GM23338 (cell line): ENCODE measurements around the gene SLC28A1. TPM values are rescaled to one million over a fixed set of nuclear protein-coding genes. Genes with fewer than 3 reads are reported as not detected.

ENCODE experiments used
- ATAC-seq: fragments of 200-7000 bp; cut with Tn5 transposase; 3 replicates; pipeline ENCODE4 v1.9.1; 2020
- DNase-seq: peaks from one replicate; pipeline ENCODE4 v3.0.0-alpha.2; 2015; ENCODE audit warnings: low spot score
- H2AFZ ChIP-seq: fragments of 200-600 bp; sonication (generic); 2 replicates; pipeline ENCODE4 v1.8.0; 2016; ENCODE audit warnings: antibody characterized with exemption, mild to moderate bottlenecking, moderate library complexity
- H3F3A ChIP-seq: fragments of 200-600 bp; sonication (generic); replicated peaks from 2 replicates; pipeline ENCODE4 v1.8.0; 2017; ENCODE audit warnings: antibody characterized with exemption, mixed run types, low read depth
- H3K27ac ChIP-seq: fragments of 200-600 bp; sonication (generic); 2 replicates; pipeline ENCODE4 v1.6.1; 2016; ENCODE audit warnings: low read depth
- H3K27me3 ChIP-seq: fragments of 200-600 bp; sonication (generic); 2 replicates; pipeline ENCODE4 v1.8.0; 2016; ENCODE audit warnings: mild to moderate bottlenecking, mixed run types, moderate library complexity; ENCODE audit not compliant: insufficient read depth
- H3K36me3 ChIP-seq: fragments of 200-600 bp; sonication (generic); 2 replicates; pipeline ENCODE4 v1.8.0; 2016; ENCODE audit warnings: mild to moderate bottlenecking; ENCODE audit not compliant: insufficient read depth
- H3K4me1 ChIP-seq: fragments of 200-600 bp; sonication (generic); 2 replicates; pipeline ENCODE4 v1.8.0; 2016; ENCODE audit warnings: mild to moderate bottlenecking, moderate library complexity; ENCODE audit not compliant: insufficient read depth
- H3K4me2 ChIP-seq: fragments of 200-600 bp; sonication (generic); 2 replicates; pipeline ENCODE4 v1.7.1; 2017; ENCODE audit warnings: mixed run types
- H3K4me3 ChIP-seq: fragments of 200-600 bp; sonication (generic); 2 replicates; pipeline ENCODE4 v1.6.1; 2016; ENCODE audit warnings: mixed run types
- H3K79me2 ChIP-seq: fragments of 200-600 bp; sonication (generic); replicated peaks from 2 replicates; pipeline ENCODE4 v1.8.0; 2017; ENCODE audit warnings: mild to moderate bottlenecking; ENCODE audit not compliant: insufficient read depth
- H3K9me2 ChIP-seq: fragments of 200-600 bp; sonication (generic); 2 replicates; pipeline ENCODE4 v1.8.0; 2017; ENCODE audit not compliant: insufficient read depth
- H4K20me1 ChIP-seq: fragments of 200-600 bp; sonication (generic); replicated peaks from 2 replicates; pipeline ENCODE4 v1.8.0; 2017; ENCODE audit warnings: mild to moderate bottlenecking; ENCODE audit not compliant: insufficient read depth
- H3K27ac Mint-ChIP-seq: 2 replicates; pipeline ENCODE4 v1.8.0; 2020; ENCODE audit warnings: inconsistent platforms, mild to moderate bottlenecking, moderate library complexity, mixed read lengths
- H3K27me3 Mint-ChIP-seq: 3 replicates; pipeline ENCODE4 v1.8.0; 2022; ENCODE audit warnings: low read depth, mild to moderate bottlenecking, moderate library complexity, mixed read lengths, inconsistent platforms; ENCODE audit not compliant: insufficient read depth, poor library complexity
- H3K36me3 Mint-ChIP-seq: 3 replicates; pipeline ENCODE4 v1.8.0; 2021; ENCODE audit warnings: low read depth, mild to moderate bottlenecking, inconsistent platforms, moderate library complexity, mixed read lengths
- H3K4me1 Mint-ChIP-seq: 3 replicates; pipeline ENCODE4 v1.8.0; 2020; ENCODE audit warnings: mild to moderate bottlenecking, inconsistent platforms, mixed read lengths
- H3K4me3 Mint-ChIP-seq: 3 replicates; pipeline ENCODE4 v1.8.0; 2021; ENCODE audit warnings: moderate library complexity, mild to moderate bottlenecking, inconsistent platforms, mixed read lengths
- H3K9me3 Mint-ChIP-seq: 3 replicates; pipeline ENCODE4 v1.8.0; 2020; ENCODE audit warnings: moderate library complexity, mild to moderate bottlenecking, inconsistent platforms, mixed read lengths
- CREB1 ChIP-seq: fragments of 250-450 bp; sonication (Bioruptor Pico); IDR thresholded peaks from 2 replicates; pipeline ENCODE4 v1.5.0; 2020; ENCODE audit warnings: low read depth, mild to moderate bottlenecking, moderate library complexity
- EZH2 ChIP-seq: fragments of 200-600 bp; sonication (generic); IDR thresholded peaks from one replicate; pipeline ENCODE4 v1.8.0; 2017; ENCODE audit warnings: antibody characterized with exemption, mild to moderate bottlenecking, low read depth; ENCODE audit not compliant: unreplicated experiment
- EZH2phosphoT487 ChIP-seq: fragments of 200-600 bp; sonication (generic); IDR thresholded peaks from one replicate; pipeline ENCODE4 v1.8.1; 2018; ENCODE audit warnings: antibody characterized with exemption; ENCODE audit not compliant: unreplicated experiment
- JUNB ChIP-seq: IDR thresholded peaks from one replicate; pipeline ENCODE4 v1.6.1; 2016; ENCODE audit warnings: antibody characterized with exemption; ENCODE audit not compliant: unreplicated experiment
- NANOG ChIP-seq: IDR thresholded peaks from 2 replicates; pipeline ENCODE4 v1.6.1; 2016; ENCODE audit warnings: antibody characterized with exemption, borderline replicate concordance
- POLR2AphosphoS5 ChIP-seq: IDR thresholded peaks from 2 replicates; pipeline ENCODE4 v1.6.1; 2016; ENCODE audit warnings: antibody characterized with exemption, low read depth
- STAT1 ChIP-seq: IDR thresholded peaks from one replicate; pipeline ENCODE4 v1.6.1; 2016; ENCODE audit warnings: antibody characterized with exemption; ENCODE audit not compliant: unreplicated experiment
- ZNF114 ChIP-seq: fragments of 250-450 bp; sonication (Bioruptor Pico); IDR thresholded peaks from 2 replicates; pipeline ENCODE4 v1.5.0; 2020; ENCODE audit warnings: mild to moderate bottlenecking, moderate library complexity
- ZNF331 ChIP-seq: fragments of 250-450 bp; sonication (Bioruptor Pico); IDR thresholded peaks from 2 replicates; pipeline ENCODE4 v1.5.0; 2020; ENCODE audit warnings: low read depth, mild to moderate bottlenecking, moderate library complexity
- polyA plus RNA-seq: library from polyadenylated mRNA; unstranded; fragments of >200 nt; fragmentation: Nextera tagmentation; extraction: Ambion mirVana; gene quantifications from 2 replicates; pipeline ENCODE4 v1.2.1, GENCODE V29; 2016
- total RNA-seq: library from RNA; depleted of rRNA; stranded (reverse); fragments of >200 nt; shearing (Covaris generic); gene quantifications from 2 replicates; pipeline ENCODE4 v1.2.3, GENCODE V29; 2014
- TF ChIP-seq, protein P1 (sequence below), 2 experiments: fragments of 200-600 bp in 1 of 2; sonication (generic) in 1 of 2; conservative IDR thresholded peaks; 2 replicates each; pipeline versions ENCODE4 v1.5.1 to v1.6.1; 2016 to 2017; ENCODE audit warnings: antibody characterized with exemption in 2 of 2, low read depth in 2 of 2, mild to moderate bottlenecking in 2 of 2, moderate library complexity in 1 of 2
- TF ChIP-seq, protein P2 (sequence below): IDR thresholded peaks from one replicate; pipeline ENCODE4 v1.6.1; 2018; ENCODE audit warnings: antibody characterized with exemption; ENCODE audit not compliant: unreplicated experiment
- TF ChIP-seq, protein P3 (sequence below): IDR thresholded peaks from 2 replicates; pipeline ENCODE4 v1.6.1; 2016; ENCODE audit warnings: antibody characterized with exemption

The SLC28A1 gene
- total and polyA plus RNA-seq, 2 experiments from 2014 or later: not detected

DNA sequence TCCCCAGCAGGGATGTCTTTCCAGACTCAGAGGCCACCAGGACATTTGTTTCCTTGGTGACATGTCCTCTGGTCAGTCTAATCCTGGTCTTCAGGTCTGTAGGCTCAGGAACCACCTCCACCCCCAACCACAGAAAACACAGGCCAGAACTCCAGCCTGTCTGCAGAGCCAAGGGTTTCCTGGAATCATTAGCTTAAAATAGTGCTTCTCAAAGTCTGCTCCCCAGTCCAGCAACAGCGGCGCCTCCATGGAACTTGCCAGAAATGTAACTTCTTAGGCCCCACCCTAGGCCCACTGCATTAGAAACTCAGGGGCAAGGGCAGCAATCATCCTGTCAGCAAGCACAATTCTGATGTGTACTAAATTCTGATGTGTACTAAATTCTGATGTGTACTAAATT is 20.0 kb downstream of the SLC28A1 start (continued):
- TF ChIP-seq, protein P1, sequence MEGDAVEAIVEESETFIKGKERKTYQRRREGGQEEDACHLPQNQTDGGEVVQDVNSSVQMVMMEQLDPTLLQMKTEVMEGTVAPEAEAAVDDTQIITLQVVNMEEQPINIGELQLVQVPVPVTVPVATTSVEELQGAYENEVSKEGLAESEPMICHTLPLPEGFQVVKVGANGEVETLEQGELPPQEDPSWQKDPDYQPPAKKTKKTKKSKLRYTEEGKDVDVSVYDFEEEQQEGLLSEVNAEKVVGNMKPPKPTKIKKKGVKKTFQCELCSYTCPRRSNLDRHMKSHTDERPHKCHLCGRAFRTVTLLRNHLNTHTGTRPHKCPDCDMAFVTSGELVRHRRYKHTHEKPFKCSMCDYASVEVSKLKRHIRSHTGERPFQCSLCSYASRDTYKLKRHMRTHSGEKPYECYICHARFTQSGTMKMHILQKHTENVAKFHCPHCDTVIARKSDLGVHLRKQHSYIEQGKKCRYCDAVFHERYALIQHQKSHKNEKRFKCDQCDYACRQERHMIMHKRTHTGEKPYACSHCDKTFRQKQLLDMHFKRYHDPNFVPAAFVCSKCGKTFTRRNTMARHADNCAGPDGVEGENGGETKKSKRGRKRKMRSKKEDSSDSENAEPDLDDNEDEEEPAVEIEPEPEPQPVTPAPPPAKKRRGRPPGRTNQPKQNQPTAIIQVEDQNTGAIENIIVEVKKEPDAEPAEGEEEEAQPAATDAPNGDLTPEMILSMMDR (conservative IDR thresholded peaks at IDR 0.05; ENCODE audit: low read depth in 2 of 2): no peak
- TF ChIP-seq, protein P2, sequence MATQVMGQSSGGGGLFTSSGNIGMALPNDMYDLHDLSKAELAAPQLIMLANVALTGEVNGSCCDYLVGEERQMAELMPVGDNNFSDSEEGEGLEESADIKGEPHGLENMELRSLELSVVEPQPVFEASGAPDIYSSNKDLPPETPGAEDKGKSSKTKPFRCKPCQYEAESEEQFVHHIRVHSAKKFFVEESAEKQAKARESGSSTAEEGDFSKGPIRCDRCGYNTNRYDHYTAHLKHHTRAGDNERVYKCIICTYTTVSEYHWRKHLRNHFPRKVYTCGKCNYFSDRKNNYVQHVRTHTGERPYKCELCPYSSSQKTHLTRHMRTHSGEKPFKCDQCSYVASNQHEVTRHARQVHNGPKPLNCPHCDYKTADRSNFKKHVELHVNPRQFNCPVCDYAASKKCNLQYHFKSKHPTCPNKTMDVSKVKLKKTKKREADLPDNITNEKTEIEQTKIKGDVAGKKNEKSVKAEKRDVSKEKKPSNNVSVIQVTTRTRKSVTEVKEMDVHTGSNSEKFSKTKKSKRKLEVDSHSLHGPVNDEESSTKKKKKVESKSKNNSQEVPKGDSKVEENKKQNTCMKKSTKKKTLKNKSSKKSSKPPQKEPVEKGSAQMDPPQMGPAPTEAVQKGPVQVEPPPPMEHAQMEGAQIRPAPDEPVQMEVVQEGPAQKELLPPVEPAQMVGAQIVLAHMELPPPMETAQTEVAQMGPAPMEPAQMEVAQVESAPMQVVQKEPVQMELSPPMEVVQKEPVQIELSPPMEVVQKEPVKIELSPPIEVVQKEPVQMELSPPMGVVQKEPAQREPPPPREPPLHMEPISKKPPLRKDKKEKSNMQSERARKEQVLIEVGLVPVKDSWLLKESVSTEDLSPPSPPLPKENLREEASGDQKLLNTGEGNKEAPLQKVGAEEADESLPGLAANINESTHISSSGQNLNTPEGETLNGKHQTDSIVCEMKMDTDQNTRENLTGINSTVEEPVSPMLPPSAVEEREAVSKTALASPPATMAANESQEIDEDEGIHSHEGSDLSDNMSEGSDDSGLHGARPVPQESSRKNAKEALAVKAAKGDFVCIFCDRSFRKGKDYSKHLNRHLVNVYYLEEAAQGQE: no peak
- TF ChIP-seq ZNF331 (CRISPR knock-in tag): no peak
- no peak for TF ChIP-seq EZH2phosphoT487
- TF ChIP-seq ZNF114 (CRISPR knock-in tag): no peak
- TF ChIP-seq STAT1: no peak
- TF ChIP-seq, protein P3, sequence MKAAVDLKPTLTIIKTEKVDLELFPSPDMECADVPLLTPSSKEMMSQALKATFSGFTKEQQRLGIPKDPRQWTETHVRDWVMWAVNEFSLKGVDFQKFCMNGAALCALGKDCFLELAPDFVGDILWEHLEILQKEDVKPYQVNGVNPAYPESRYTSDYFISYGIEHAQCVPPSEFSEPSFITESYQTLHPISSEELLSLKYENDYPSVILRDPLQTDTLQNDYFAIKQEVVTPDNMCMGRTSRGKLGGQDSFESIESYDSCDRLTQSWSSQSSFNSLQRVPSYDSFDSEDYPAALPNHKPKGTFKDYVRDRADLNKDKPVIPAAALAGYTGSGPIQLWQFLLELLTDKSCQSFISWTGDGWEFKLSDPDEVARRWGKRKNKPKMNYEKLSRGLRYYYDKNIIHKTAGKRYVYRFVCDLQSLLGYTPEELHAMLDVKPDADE: no peak
- no peak for TF ChIP-seq JUNB
- TF ChIP-seq EZH2: no peak
- no peak for TF ChIP-seq POLR2AphosphoS5
- TF ChIP-seq NANOG: no peak
- TF ChIP-seq CREB1 (CRISPR knock-in tag): no peak

DNA sequence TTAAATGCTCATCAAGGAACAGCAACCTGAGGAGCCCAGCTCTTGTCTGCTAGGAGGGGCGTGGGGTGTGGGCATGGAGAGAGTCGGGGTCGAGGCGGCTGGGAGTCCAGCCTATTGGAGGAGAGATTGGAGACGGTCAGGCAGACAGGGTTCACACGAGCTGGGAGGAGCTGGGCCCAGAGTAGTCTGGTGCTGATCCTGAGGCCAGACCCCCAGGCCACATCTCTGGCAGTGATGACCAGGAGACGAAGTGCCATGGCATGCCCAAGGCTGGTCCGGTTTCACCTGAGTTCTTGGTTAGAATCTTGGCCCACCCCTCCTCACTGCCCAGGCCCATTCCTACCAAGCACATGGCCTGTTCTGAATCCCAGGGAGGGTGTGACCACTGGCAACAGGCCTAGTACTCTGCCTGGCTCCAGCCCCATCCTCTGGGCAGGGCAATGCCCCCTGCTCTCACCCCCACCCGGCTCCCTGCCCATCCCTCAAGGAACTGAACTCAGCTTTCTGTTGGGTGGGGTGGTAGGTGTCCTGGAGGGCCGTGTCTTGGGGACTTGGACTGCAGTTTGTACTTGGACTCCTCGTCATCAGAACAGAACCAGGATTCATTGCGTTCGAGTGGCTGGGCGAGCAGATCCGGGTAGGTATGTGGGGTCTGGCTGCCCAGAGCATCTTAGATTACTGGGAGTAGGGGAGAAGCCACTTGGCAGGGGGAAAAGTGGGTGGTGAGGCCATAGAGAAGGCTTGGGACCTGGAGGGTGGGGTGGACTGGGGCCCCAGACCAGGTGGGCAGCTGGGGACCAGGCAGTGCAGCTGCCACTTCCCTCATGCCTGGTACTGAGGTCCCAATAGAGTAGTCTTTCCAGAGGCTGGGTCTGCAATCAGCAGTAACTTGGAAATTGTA is 20.8 kb downstream of the SLC28A1 start:
- H3K27me3 Mint-ChIP-seq: peaks cover 4% of the 10 kb centered on the region
- no peaks in the 10 kb centered on the region for H4K20me1 ChIP-seq
- H3F3A ChIP-seq: no peaks in the 10 kb centered on the region
- no peaks in the 10 kb centered on the region for H3K27me3 ChIP-seq
- H3K27ac Mint-ChIP-seq: no peak overlapping the region
- H3K4me1 Mint-ChIP-seq: peaks cover 10% of the 10 kb centered on the region
- H3K27ac ChIP-seq: no peak overlapping the region
- H2AFZ ChIP-seq: no peak overlapping the region
- ATAC-seq (no peak), DNase-seq (no peak)
- no peaks in the 10 kb centered on the region for H3K79me2 ChIP-seq
- H3K36me3 ChIP-seq: no peaks in the 10 kb centered on the region
- no peaks in the 10 kb centered on the region for H3K4me1 ChIP-seq
- H3K36me3 Mint-ChIP-seq: no peaks in the 10 kb centered on the region
- no peaks in the 10 kb centered on the region; the same call in 2 of the 3 replicates for H3K9me3 Mint-ChIP-seq
- H3K4me2 ChIP-seq: no peak overlapping the region
- no peaks in the 10 kb centered on the region for H3K9me2 ChIP-seq
- no peak overlapping the region for H3K4me3 Mint-ChIP-seq
- no peak overlapping the region for H3K4me3 ChIP-seq
- TF ChIP-seq ZNF114 (CRISPR knock-in tag) (no peak), CREB1 (CRISPR knock-in tag) (no peak), NANOG (no peak), JUNB (no peak)
- TF ChIP-seq, protein P3: no peak
- TF ChIP-seq, protein P2: no peak
